ENCODE measurements around the gene RIMBP2.

Gene RIMBP2

DNA sequence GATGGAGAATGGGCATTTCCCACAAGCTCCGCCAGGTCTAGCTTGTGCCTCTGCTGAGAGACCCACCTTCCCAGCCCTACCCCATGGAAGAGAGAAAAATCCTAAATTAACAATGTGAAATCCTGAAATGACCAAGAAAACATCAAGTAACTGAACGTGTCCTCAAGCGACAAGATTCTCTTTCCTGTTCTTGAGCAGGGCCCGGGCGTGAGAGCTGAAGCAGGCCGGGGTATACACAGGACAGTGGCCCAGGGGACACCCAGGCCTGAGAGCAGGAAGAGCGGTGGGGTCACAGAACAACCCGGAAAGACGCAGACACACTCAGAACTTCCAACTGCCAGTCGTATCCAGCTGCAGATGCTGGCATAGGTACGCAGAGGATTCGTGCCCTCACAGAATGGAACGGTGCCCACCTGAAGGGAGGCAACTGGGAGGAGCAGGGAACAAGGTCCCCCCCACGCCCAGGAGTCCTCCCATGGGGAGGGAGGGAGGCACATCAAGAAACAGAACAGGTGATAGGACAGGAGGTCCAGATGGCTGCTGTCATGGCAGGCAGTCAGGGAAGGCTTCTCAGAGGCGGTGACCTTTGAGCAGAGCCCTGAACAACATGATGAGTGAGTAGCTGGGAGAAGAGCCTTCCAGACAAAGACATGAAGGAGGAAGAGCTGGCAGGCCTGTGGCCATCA is 9.1 kb downstream of the RIMBP2 start:
- CTCF ChIA-PET = interaction anchor here (1.2 kb wide), 1 partner anchor 12 kb away, joined by 3 read pairs; no protein-coding TSS in a partner anchor
- no peak overlapping the region for H3K27ac ChIP-seq (ENCODE audit: insufficient read depth in 1 of 2, low read depth in 1 of 2, low read length in 2 of 2, poor library complexity in 1 of 2, severe bottlenecking in 2 of 2)
- no peak overlapping the region for H3K4me3 ChIP-seq (ENCODE audit: control insufficient read depth in 1 of 7, extremely low read depth in 1 of 7, insufficient read depth in 4 of 7, low read depth in 2 of 7, low read length in 6 of 7)
- H3K27me3 ChIP-seq (replicated peaks in 2 of 5; ENCODE audit: control insufficient read depth in 4 of 5, insufficient read depth in 5 of 5, low read length in 4 of 5) = peaks cover 0 to 23% (median 0%) of the 10 kb centered on the region in 5 experiments
- no peaks in the 10 kb centered on the region for H3K4me1 ChIP-seq (ENCODE audit: control extremely low read depth in 1 of 4, control insufficient read depth in 4 of 4, insufficient read depth in 4 of 4, low read length in 3 of 4)
- H3K36me3 ChIP-seq (ENCODE audit: control insufficient read depth in 4 of 4, insufficient read depth in 4 of 4, low read length in 3 of 4) = no peaks in the 10 kb centered on the region
- no peaks in the 10 kb centered on the region for H3K9me3 ChIP-seq (ENCODE audit: control extremely low read depth in 1 of 5, control insufficient read depth in 4 of 5, insufficient read depth in 2 of 5, low read depth in 1 of 5, low read length in 4 of 5)
- POLR2A ChIA-PET = no interaction called here
- DNase-seq = no peak
- 91% methylated on average over 15 of the region's 15 CpGs for WGBS (ENCODE audit: insufficient coverage)

DNA sequence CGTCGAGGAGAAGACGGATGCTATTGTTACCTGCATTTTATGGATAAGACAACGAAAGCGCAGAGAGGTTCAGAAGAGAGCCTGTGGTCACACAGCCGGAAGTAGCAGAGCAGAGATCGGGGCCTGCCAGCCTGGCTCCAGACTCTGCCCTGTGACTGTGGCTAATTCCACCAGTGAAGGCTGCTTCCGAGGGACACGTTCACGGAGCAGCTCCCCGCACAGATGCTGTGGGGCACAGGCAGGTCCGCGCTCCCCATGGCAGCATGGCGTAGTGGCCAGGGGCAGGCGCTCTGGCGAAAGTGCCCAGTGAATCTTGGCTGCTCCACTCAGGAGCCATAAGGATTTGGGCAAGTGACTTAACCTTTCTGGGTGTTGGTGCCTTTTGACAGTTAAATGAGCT is 9.8 kb downstream of the RIMBP2 start:
- Histone ChIP-seq H3K4me1 (ENCODE audit: control extremely low read depth in 1 of 4, control insufficient read depth in 4 of 4, insufficient read depth in 4 of 4, low read length in 3 of 4) (no peaks in the 10 kb centered on the region), H3K36me3 (ENCODE audit: control insufficient read depth in 4 of 4, insufficient read depth in 4 of 4, low read length in 3 of 4) (no peaks in the 10 kb centered on the region), H3K9me3 (ENCODE audit: control extremely low read depth in 1 of 5, control insufficient read depth in 4 of 5, insufficient read depth in 2 of 5, low read depth in 1 of 5, low read length in 4 of 5) (no peaks in the 10 kb centered on the region), H3K27ac (ENCODE audit: insufficient read depth in 1 of 2, low read depth in 1 of 2, low read length in 2 of 2, poor library complexity in 1 of 2, severe bottlenecking in 2 of 2) (no peak overlapping the region), H3K27me3 (replicated peaks in 2 of 5; ENCODE audit: control insufficient read depth in 4 of 5, insufficient read depth in 5 of 5, low read length in 4 of 5) (peaks cover 0 to 20% (median 0%) of the 10 kb centered on the region in 5 experiments), H3K4me3 (ENCODE audit: control insufficient read depth in 1 of 7, extremely low read depth in 1 of 7, insufficient read depth in 4 of 7, low read depth in 2 of 7, low read length in 6 of 7) (no peak overlapping the region)
- CTCF ChIA-PET = interaction anchor here (1.2 kb wide), 1 partner anchor 11 kb away, joined by 3 read pairs; no protein-coding TSS in a partner anchor
- POLR2A ChIA-PET = no interaction called here
- no peak for DNase-seq
- 96% methylated on average over 16 of the region's 16 CpGs for WGBS (ENCODE audit: insufficient coverage)

DNA sequence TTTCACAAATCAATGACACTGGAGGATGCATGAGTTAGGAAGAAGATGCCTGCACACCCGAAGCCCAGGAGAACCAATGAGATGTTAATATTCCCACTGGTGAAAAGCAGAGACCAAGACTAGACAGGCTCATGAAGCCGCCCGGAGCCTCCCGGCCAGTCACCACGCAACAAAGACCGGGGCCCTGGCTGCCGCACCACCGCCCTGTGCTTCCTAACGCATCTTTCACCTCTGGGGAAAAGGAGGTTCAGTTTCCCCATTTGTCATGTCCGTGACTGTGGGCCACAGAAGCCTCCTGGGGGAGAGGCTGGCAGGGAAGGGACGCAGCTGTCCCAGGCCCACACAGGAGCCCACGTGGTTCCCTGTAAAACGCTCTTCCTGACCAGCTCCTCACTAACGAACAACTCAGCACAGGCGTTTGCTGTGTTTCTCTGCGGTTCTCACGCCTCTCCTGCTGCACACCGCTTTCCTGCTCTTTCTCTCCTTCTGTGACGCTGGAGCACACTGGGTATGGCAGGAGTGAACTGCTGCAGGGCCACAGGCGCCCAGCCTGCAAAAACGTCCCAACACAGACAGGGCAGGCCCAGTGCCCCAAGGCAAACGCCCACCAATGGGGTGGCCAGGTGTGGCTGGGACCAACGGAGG is 10.8 kb downstream of the RIMBP2 start:
- Histone ChIP-seq H3K36me3 (ENCODE audit: control insufficient read depth in 4 of 4, insufficient read depth in 4 of 4, low read length in 3 of 4) (no peaks in the 10 kb centered on the region), H3K4me3 (ENCODE audit: control insufficient read depth in 1 of 7, extremely low read depth in 1 of 7, insufficient read depth in 4 of 7, low read depth in 2 of 7, low read length in 6 of 7) (no peak overlapping the region), H3K27me3 (replicated peaks in 2 of 5; ENCODE audit: control insufficient read depth in 4 of 5, insufficient read depth in 5 of 5, low read length in 4 of 5) (peaks cover 0 to 15% (median 0%) of the 10 kb centered on the region in 5 experiments), H3K4me1 (ENCODE audit: control extremely low read depth in 1 of 4, control insufficient read depth in 4 of 4, insufficient read depth in 4 of 4, low read length in 3 of 4) (no peaks in the 10 kb centered on the region), H3K27ac (ENCODE audit: insufficient read depth in 1 of 2, low read depth in 1 of 2, low read length in 2 of 2, poor library complexity in 1 of 2, severe bottlenecking in 2 of 2) (no peak overlapping the region), H3K9me3 (ENCODE audit: control extremely low read depth in 1 of 5, control insufficient read depth in 4 of 5, insufficient read depth in 2 of 5, low read depth in 1 of 5, low read length in 4 of 5) (no peaks in the 10 kb centered on the region)
- CTCF ChIA-PET = no interaction called here
- no peak for DNase-seq
- WGBS (ENCODE audit: insufficient coverage) = 84% methylated on average over 18 of the region's 23 CpGs
- POLR2A ChIA-PET = interaction anchor here (0.6 kb wide), 1 partner anchor 67 kb away, joined by 3 read pairs; no protein-coding TSS in a partner anchor

DNA sequence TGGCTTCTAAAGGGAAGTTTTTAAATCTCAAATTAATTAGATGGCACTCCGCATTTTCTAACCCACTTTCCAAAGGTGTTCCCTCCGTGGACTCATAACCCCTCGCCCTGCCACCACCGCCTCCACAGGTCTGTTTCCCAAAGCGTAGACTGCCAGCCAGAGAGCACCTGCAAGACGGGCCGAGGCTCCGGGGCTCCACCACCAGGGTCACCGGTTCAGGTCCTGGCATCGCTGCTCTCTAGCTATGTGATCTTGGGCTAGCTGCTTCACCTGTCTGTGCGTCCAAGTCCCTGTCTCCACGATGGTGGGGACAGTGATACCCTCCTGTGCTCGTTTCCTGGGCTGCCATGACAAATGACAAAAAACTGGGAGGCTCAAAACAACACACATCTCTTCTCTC is 11.5 kb downstream of the RIMBP2 start:
- H3K36me3 ChIP-seq (ENCODE audit: control insufficient read depth in 4 of 4, insufficient read depth in 4 of 4, low read length in 3 of 4) = no peaks in the 10 kb centered on the region
- H3K27ac ChIP-seq (ENCODE audit: insufficient read depth in 1 of 2, low read depth in 1 of 2, low read length in 2 of 2, poor library complexity in 1 of 2, severe bottlenecking in 2 of 2) = no peak overlapping the region
- ChIA-PET POLR2A (interaction anchor here (0.6 kb wide), 1 partner anchor 68 kb away, joined by 3 read pairs; no protein-coding TSS in a partner anchor), CTCF (no interaction called here)
- WGBS (ENCODE audit: insufficient coverage) = 86% methylated on average over 12 of the region's 13 CpGs
- no peaks in the 10 kb centered on the region for H3K9me3 ChIP-seq (ENCODE audit: control extremely low read depth in 1 of 5, control insufficient read depth in 4 of 5, insufficient read depth in 2 of 5, low read depth in 1 of 5, low read length in 4 of 5)
- peaks cover 0 to 9% (median 0%) of the 10 kb centered on the region in 5 experiments for H3K27me3 ChIP-seq (replicated peaks in 2 of 5; ENCODE audit: control insufficient read depth in 4 of 5, insufficient read depth in 5 of 5, low read length in 4 of 5)
- H3K4me1 ChIP-seq (ENCODE audit: control extremely low read depth in 1 of 4, control insufficient read depth in 4 of 4, insufficient read depth in 4 of 4, low read length in 3 of 4) = no peaks in the 10 kb centered on the region
- H3K4me3 ChIP-seq (ENCODE audit: control insufficient read depth in 1 of 7, extremely low read depth in 1 of 7, insufficient read depth in 4 of 7, low read depth in 2 of 7, low read length in 6 of 7) = no peak overlapping the region
- DNase-seq = no peak

DNA sequence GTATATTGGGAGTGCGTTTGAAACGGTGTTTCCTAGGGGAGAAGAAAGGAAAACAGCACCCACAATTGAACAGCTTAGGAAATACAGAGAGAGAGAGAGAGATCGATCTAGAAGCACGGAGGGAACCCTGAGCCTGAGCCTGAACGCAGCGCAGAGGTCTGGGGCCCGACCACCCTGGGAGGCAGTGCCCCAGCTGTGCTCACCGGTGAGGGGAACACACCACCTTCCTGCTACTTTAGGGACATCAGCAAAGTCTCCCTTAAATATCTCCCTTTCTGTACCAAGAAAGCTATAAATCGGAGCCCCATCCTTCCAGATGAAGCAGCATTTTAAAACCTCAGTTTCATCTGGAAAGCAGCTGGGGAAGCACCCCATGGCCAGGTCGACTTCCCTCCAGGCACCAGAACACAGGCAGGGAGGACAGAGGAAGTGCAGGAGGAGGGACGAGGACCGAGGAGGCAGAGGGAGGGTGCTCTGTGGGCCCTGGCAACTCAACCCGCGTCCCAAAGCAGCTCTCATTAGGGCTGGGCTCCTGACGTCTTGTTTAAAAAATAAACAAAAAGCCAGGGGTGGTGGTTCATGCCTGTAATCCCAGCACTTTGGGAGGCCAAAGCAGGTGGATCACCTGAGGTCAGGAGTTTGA is 12.2 kb downstream of the RIMBP2 start:
- peaks cover 0 to 3% (median 0%) of the 10 kb centered on the region in 5 experiments for H3K27me3 ChIP-seq (replicated peaks in 2 of 5; ENCODE audit: control insufficient read depth in 4 of 5, insufficient read depth in 5 of 5, low read length in 4 of 5)
- H3K36me3 ChIP-seq (ENCODE audit: control insufficient read depth in 4 of 4, insufficient read depth in 4 of 4, low read length in 3 of 4) = no peaks in the 10 kb centered on the region
- no peak overlapping the region for H3K27ac ChIP-seq (ENCODE audit: insufficient read depth in 1 of 2, low read depth in 1 of 2, low read length in 2 of 2, poor library complexity in 1 of 2, severe bottlenecking in 2 of 2)
- H3K9me3 ChIP-seq (ENCODE audit: control extremely low read depth in 1 of 5, control insufficient read depth in 4 of 5, insufficient read depth in 2 of 5, low read depth in 1 of 5, low read length in 4 of 5) = no peaks in the 10 kb centered on the region
- no peak for DNase-seq
- H3K4me1 ChIP-seq (ENCODE audit: control extremely low read depth in 1 of 4, control insufficient read depth in 4 of 4, insufficient read depth in 4 of 4, low read length in 3 of 4) = no peaks in the 10 kb centered on the region
- H3K4me3 ChIP-seq (ENCODE audit: control insufficient read depth in 1 of 7, extremely low read depth in 1 of 7, insufficient read depth in 4 of 7, low read depth in 2 of 7, low read length in 6 of 7) = no peak overlapping the region
- CTCF ChIA-PET = interaction anchor here (0.7 kb wide), 1 partner anchor 126 kb away, joined by 3 read pairs; no protein-coding TSS in a partner anchor
- POLR2A ChIA-PET = no interaction called here
- WGBS (ENCODE audit: insufficient coverage) = 73% methylated on average over 14 of the region's 15 CpGs

DNA sequence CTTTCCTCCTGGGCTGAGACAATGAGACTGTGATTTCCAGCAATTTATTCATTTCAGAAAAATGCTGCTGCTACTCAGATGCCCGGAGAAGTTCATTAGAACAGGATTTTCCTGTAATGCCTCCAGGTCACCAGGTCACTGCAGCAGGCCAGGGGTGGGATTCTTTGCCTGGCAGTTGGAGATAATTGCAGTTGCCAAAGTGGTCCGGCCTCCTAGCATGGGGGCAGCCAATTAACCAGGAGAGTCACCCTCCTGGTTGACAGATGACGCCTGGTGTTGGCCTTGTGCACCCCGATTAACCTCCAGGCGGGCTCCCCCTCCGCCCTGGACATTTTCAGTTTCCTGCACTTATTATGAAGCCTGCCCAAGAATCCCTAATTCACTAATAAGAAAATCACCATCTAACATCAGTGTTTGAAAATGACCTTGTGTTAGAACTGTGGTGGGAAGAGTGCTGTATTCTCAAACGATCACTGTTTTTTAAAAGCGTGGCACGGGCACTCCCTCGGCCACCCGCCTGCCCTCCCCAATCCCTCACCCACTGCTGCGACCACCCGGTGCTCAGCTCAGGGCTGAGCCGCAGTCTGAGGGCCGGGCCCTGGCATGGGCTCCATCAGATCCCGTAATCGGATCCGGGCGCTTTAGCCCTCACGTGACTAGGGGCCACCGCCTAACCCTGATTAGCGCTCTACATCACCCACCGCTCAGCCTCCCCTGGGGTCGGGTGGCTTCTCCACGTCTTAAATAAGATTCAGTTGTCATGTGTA is 12.9 kb downstream of the RIMBP2 start:
- H3K4me1 ChIP-seq (ENCODE audit: control extremely low read depth in 1 of 4, control insufficient read depth in 4 of 4, insufficient read depth in 4 of 4, low read length in 3 of 4) = no peaks in the 10 kb centered on the region
- POLR2A ChIA-PET = no interaction called here
- CTCF ChIA-PET = no interaction called here
- H3K9me3 ChIP-seq (ENCODE audit: control extremely low read depth in 1 of 5, control insufficient read depth in 4 of 5, insufficient read depth in 2 of 5, low read depth in 1 of 5, low read length in 4 of 5) = no peaks in the 10 kb centered on the region
- 100% methylated on average over 17 of the region's 25 CpGs for WGBS (ENCODE audit: insufficient coverage)
- no peaks in the 10 kb centered on the region for H3K36me3 ChIP-seq (ENCODE audit: control insufficient read depth in 4 of 4, insufficient read depth in 4 of 4, low read length in 3 of 4)
- H3K27me3 ChIP-seq (replicated peaks in 2 of 5; ENCODE audit: control insufficient read depth in 4 of 5, insufficient read depth in 5 of 5, low read length in 4 of 5) = no peaks in the 10 kb centered on the region
- H3K4me3 ChIP-seq (ENCODE audit: control insufficient read depth in 1 of 7, extremely low read depth in 1 of 7, insufficient read depth in 4 of 7, low read depth in 2 of 7, low read length in 6 of 7) = no peak overlapping the region
- no peak for DNase-seq
- no peak overlapping the region for H3K27ac ChIP-seq (ENCODE audit: insufficient read depth in 1 of 2, low read depth in 1 of 2, low read length in 2 of 2, poor library complexity in 1 of 2, severe bottlenecking in 2 of 2)
